K562 treated with DMSO at 1 percent for 4 hours (cell line): Measurements from ENCODE around the gene LRRC3. TPM values are rescaled to one million over a fixed set of nuclear protein-coding genes. Genes with fewer than 3 reads are reported as not detected.

ENCODE experiments used
- total RNA-seq: library from RNA; unstranded; fragments of 300-600 nt; gene quantifications from 2 replicates; pipeline ENCODE4 v1.2.3, GENCODE V29; 2022; ENCODE audit not compliant: insufficient read depth

Gene LRRC3, protein sequence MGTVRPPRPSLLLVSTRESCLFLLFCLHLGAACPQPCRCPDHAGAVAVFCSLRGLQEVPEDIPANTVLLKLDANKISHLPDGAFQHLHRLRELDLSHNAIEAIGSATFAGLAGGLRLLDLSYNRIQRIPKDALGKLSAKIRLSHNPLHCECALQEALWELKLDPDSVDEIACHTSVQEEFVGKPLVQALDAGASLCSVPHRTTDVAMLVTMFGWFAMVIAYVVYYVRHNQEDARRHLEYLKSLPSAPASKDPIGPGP
- total RNA-seq, result not detected in 2 replicates

GRCh38 chr21:44454747-44455523 is at the start of gene LRRC3:
LRRC3 (plus strand) TSS chr21:44455510; CDS start chr21:44456645, 1,135 bp downstream.

Other genes starting within 250 kb of the LRRC3 start
- gene ICOSLG, start 214.6 kb upstream of the LRRC3 start, total RNA-seq, result 4.2 and 4.3 TPM in 2 replicates
- gene DNMT3L, start 193.6 kb upstream of the LRRC3 start, total RNA-seq, result not detected in 2 replicates
- gene AIRE, start 169.6 kb upstream of the LRRC3 start, total RNA-seq, result not detected in 2 replicates
- gene PFKL, start 155.5 kb upstream of the LRRC3 start, total RNA-seq, result 109 and 133 TPM in 2 replicates
- 15.8 and 19.8 TPM in 2 replicates for gene CFAP410, start 116.1 kb upstream of the LRRC3 start, total RNA-seq
- 2.0 and 2.5 TPM in 2 replicates for gene TRPM2, start 101.9 kb upstream of the LRRC3 start, total RNA-seq
- not detected in 2 replicates for gene KRTAP10-1, start 84.7 kb downstream of the LRRC3 start, total RNA-seq
- not detected in 2 replicates for gene KRTAP10-2, start 96.0 kb downstream of the LRRC3 start, total RNA-seq
- not detected in 2 replicates for gene KRTAP10-3, start 103.3 kb downstream of the LRRC3 start, total RNA-seq
- gene KRTAP10-4, start 118.2 kb downstream of the LRRC3 start, total RNA-seq, result not detected in 2 replicates
- not detected in 2 replicates for gene KRTAP10-5, start 125.1 kb downstream of the LRRC3 start, total RNA-seq
- gene KRTAP10-6, start 137.0 kb downstream of the LRRC3 start, total RNA-seq, result not detected in 2 replicates
- gene KRTAP10-7, start 145.1 kb downstream of the LRRC3 start, total RNA-seq, result not detected in 2 replicates
- not detected in 2 replicates for gene KRTAP10-8, start 156.6 kb downstream of the LRRC3 start, total RNA-seq
- gene KRTAP10-9, start 171.6 kb downstream of the LRRC3 start, total RNA-seq, result not detected in 2 replicates
- gene KRTAP10-10, start 181.8 kb downstream of the LRRC3 start, total RNA-seq, result not detected in 2 replicates
- not detected in 2 replicates for gene KRTAP10-11, start 190.9 kb downstream of the LRRC3 start, total RNA-seq
- gene KRTAP12-4, start 199.1 kb downstream of the LRRC3 start, total RNA-seq, result not detected in 2 replicates
- not detected in 2 replicates for gene KRTAP12-3, start 202.4 kb downstream of the LRRC3 start, total RNA-seq
- gene KRTAP12-2, start 211.4 kb downstream of the LRRC3 start, total RNA-seq, result not detected in 2 replicates
- gene KRTAP12-1, start 226.7 kb downstream of the LRRC3 start, total RNA-seq, result not detected in 2 replicates
- not detected in 2 replicates for gene KRTAP10-12, start 241.7 kb downstream of the LRRC3 start, total RNA-seq